Fibroblast of skin of scalp (primary cell): ENCODE data around the gene HOXA4.
A peak's percentile ranks its signal among the peaks of the same experiment; 100 is the strongest.

Source experiments
- DNase-seq: peaks from one replicate; pipeline ENCODE4 v3.0.0-alpha.2; 2013

Gene HOXA4

GRCh38 chr7:27104341-27105058 is 26.1 kb downstream of the HOXA4 start:
- DNase-seq, result no peak

- no peak for DNase-seq
These were observed 26.9 kb downstream of the HOXA4 start for GRCh38 chr7:27103489-27104226.

DNA sequence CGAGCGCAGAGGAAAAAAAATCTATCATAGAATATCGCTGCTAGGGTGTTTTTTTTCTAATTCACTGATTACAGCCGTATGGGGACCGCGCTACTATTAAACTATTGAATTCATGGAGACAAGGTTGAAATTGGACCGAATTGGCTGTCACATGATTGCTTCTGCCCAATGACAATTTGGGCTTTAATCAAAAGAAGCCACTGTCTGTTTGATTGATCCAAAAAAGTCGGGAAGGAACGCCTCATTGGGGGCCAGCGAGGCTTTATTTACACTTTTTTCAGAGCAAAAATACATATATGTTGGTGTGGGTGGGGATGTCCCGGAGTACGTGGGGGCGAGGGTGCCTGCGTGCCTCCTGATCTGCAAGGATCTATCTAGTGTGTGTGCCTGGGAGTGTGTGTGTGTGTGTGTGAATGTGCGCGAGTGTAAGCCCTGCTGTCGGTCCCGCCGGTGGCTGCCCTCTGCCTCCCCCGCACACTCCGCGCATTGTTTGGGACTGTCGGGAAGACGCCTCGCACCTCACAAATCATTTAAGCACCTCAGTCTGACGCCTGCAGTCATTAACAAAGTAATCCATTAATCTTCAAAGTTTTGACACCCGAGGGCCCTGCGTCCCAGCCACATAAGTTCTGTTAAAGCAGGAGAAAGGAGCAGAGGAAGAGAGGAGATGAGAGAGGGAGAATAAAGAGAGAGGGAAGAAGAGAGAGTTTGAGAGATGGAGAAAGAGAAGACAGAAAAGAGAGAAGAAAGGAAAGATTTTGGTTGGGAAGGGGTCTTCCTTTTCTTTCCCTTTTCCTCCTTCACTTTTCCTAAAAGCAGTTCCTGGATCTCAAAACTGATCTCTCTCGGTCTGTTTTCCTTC is 27.7 kb downstream of the HOXA4 start, which contains the start of gene HOXA2:
HOXA2 (minus strand) TSS at position 103 of the 862 bp plus-strand sequence. CDS start 183 bp downstream, outside the sequence.
- DNase-seq, result no peak

- no peak for DNase-seq
These were observed 28.5 kb downstream of the HOXA4 start for GRCh38 chr7:27101957-27102580.

DNA sequence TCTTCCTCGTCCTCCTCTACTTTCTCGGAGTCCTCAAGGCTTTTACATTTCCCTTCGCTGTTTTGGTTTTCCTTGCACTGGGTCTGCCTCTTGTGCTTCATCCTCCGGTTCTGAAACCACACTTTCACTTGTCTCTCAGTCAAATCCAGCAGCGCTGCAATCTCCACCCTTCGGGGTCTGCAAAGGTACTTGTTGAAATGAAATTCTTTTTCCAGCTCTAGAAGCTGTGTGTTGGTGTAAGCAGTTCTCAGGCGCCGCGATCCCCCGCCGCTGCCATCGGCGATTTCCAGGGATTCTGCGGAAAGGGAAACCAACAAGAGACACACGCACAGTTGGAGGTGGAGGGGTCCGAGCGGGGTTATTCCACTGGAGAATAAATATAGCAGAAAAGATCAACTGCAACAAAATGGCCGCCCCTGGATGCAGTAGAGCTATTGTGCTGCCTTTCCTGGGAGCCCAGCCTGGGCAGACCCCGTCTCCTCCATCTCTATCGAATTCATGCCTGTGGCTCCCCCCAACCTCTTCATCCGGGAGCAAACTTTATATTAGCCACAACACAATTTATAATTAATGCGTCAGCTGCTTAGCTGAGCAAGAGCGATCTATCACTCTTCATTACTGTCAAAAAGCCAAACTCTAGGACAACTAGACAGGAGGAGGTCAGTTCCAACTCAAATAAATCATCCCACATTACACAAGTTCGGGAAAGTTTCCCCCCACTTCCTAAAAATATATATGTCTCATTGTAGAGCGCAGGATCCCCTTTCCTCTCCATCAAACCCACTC is 29.2 kb downstream of the HOXA4 start:
- no peak for DNase-seq

DNA sequence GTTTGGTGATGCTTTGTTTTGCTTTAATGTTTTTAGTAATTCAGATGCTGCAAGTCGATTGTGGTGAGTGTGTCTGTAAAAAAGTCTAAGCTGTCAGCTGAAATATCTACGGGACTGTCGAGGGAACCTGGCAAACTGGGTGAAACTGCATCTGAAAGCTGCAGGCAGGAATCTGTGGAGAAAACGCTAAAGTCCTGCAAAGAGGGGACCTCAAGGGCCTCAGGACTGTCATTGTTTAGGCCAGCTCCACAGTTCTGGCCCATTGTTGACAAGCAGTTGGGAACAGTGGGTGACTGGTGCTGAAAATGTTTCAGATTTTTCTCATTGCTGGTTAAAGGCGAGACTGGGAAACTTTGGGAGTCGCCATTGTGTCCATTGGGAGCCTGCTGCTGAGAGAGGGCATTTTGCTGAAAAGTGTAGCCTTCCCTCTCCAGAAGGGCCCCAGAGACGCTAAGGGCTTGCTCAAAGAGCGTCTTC is 29.8 kb downstream of the HOXA4 start:
- no peak for DNase-seq

- DNase-seq, result no peak
These were observed 30.8 kb downstream of the HOXA4 start for GRCh38 chr7:27099453-27100370.

- no peak for DNase-seq
These were observed 31.7 kb downstream of the HOXA4 start for GRCh38 chr7:27098578-27099451.

DNA sequence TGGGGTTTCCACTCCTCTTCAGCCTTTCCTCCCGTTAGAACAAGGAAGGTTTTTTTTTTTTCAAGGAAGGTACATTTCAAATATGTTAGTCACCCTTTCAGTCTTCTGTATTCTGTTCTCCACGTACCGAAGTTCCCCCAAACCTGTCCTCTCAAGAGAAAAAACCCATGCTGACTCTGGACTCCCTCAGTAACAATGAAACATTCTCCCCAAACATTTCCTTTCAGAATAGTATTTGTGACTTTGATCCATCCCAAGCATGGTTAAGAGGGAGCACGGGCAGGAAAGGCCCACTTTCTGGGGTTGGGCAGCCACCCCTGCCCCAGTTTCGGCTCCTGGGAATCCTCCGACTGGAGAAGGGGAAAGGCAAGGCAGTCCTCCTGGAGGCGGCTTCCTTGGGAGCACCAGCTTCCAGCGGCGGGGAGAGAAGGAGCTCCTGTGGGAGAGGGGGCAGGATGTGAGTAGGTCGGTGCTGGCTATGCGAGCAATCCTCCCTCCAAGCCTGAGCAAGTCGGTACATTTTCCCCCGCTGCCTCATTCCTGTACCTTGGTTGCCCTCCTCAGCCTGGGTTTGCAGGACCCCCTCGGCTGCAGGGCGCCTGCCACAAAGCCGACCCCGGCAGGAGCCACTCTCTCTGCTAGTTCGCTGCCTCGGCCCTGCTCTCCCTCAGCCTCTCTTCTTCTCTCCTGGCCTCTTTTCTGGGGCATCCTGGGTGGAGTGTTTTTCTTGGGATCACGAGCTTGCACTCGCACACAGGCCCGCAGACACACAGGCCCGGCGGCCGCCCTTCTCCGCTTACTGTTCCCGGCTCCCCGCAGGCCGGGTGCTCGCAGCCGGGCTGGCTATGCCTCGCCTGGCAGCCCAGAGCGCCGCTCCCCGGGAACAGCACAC is 32.6 kb downstream of the HOXA4 start:
- no peak for DNase-seq

- no peak for DNase-seq
These were observed 33.6 kb downstream of the HOXA4 start for GRCh38 chr7:27096768-27097514.

GRCh38 chr7:27095897-27096767 is 34.4 kb downstream of the HOXA4 start, which contains the start of gene HOXA1:
Gene HOXA1, minus strand, starts transcription at chr7:27096000. Its CDS starts 88 bp downstream, at chr7:27095912.
- DNase-seq, result peak; percentile 50

DNA sequence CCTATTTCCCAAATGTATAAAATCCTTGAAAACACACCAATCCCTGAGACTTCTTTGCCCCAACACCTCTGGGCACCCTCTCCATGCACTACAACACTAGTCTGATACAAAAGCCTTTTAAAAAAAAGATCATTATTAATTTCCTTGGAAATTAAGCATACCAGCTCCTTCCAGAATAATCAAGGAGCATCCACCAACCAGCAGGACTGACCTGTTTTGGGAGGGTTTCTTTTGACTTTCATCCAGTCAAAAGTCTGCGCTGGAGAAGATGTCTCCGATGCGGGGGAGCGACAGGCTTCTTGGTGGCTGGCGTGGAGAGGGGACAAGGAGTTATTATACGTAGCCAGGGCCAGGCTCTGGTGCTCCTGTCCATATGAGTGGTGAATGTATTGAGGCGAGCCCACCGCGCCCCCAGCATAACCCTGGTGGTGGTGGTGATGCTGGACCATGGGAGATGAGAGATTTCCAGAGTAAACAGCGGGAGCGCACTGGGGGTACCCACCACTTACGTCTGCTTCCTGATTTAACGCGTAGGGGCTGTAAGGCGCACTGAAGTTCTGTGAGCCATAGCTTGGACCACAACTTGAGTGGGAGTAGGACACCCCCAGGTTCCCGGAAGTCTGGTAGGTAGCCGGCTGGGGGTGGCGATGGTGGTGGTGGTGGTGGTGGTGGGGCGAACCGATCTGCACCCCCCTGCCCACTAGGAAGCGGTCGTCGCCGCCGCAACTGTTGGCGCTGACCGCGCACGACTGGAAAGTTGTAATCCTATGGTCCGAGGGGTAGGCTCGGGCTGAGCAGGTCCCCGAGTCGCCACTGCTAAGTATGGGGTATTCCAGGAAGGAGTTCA is 35.3 kb downstream of the HOXA4 start:
- DNase-seq, result no peak

DNA sequence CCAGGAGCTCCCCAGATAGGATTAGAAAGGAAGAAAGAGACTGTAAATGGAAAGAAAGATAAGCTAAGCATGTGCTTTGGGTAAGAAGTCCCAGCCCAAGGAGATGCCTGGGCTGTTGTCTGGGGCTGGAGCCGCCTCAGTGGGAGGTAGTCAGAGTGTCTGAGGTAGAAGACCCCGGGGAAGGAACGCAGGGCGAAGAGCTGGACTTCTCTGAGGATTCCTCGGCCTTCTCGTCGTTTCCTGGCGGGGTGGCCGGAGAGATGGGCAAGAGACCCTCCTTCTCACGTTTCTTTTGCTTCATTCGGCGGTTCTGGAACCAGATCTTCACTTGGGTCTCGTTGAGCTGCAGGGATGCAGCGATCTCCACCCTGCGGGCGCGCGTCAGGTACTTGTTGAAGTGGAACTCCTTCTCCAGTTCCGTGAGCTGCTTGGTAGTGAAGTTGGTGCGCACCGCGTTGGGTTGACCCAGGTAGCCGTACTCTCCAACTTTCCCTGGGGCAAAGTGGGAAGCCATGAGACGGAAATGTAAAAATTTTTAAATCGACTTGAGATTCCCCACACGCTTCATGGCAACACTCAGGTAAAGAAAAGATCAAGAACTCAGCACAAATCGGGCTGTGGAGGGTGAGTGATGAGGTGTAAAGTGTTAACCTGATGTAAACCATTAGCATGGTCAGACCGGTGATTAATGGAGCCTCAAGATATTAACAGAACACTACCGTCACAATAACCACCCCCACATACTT is 36.1 kb downstream of the HOXA4 start:
- no peak for DNase-seq

- DNase-seq, result no peak
These were observed 37.2 kb downstream of the HOXA4 start for GRCh38 chr7:27093184-27093895.
